HFF-Myc (cell line): ENCODE results near the gene SPATA24.
"Not testable (repeated sequence)": the region's sequence is repeated elsewhere in the genome, so short reads cannot be mapped to it uniquely, and the experiment has no call there.

ENCODE experiments used
- DNase-seq: peaks from one replicate; pipeline ENCODE4 v3.0.0-alpha.2; 2011; ENCODE audit warnings: low read depth; ENCODE audit errors: extremely low read depth
- H3K4me3 ChIP-seq: replicated peaks from 2 replicates; pipeline ENCODE4 v1.5.1; 2011; ENCODE audit warnings: low read depth, mild to moderate bottlenecking, control low read depth, low read length
- TF ChIP-seq, protein P1 (sequence below): IDR thresholded peaks from 2 replicates; pipeline ENCODE4 v1.5.1; 2012; ENCODE audit warnings: mild to moderate bottlenecking, low read depth, low read length, control low read depth; ENCODE audit errors: missing control alignments

SPATA24 gene

DNA sequence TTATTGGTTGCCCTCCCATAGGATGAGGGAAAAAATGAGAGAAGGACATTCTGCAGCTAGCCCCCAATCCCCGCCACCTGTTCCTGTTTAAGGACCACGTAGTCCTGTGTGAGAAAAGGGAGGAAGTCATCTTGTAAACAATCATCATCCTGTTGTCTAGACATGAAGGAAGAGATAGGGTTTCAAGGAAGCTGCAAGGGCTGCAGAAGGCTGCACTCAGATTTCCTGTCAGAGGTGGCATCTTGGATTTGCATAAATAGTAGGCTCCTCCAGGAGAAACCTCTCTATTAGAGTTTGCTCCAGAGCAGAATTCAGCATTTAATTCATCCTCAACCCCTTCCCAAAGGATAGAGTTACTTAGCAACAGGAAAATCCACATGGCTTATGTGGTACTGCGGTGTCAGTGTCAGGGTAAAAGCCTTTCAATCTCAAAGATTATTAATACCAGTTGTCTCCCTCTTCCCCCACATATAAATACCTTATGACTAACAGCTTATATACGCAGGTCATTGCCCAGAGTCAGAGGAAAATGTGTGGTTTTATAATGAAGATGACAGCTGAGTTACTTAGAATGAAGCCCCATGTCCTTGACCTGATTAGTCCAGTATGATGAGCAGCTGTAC lies 40.1 kb upstream of the SPATA24 start:
- TF ChIP-seq, protein P1, sequence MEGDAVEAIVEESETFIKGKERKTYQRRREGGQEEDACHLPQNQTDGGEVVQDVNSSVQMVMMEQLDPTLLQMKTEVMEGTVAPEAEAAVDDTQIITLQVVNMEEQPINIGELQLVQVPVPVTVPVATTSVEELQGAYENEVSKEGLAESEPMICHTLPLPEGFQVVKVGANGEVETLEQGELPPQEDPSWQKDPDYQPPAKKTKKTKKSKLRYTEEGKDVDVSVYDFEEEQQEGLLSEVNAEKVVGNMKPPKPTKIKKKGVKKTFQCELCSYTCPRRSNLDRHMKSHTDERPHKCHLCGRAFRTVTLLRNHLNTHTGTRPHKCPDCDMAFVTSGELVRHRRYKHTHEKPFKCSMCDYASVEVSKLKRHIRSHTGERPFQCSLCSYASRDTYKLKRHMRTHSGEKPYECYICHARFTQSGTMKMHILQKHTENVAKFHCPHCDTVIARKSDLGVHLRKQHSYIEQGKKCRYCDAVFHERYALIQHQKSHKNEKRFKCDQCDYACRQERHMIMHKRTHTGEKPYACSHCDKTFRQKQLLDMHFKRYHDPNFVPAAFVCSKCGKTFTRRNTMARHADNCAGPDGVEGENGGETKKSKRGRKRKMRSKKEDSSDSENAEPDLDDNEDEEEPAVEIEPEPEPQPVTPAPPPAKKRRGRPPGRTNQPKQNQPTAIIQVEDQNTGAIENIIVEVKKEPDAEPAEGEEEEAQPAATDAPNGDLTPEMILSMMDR: no peak
- DNase-seq: peak; percentile 90
- no peak overlapping the region for H3K4me3 ChIP-seq

DNA sequence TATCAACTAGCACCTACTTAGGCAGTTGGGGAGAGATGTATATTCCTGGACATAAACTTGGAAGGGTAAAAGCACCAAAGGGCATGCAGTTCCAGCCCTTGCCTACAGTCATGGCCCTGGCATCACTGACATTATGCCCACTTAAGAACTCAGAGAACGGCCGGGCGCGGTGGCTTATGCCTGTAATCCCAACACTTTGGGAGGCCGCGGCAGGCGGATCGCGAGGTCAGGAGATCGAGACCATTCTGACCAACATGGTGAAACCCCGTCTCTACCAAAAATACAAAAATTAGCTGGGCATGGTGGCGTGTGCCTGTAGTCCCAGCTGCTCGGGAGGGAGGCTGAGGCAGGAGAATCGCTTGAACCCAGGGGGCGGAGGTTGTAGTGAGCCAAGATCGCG lies 36.5 kb upstream of the SPATA24 start:
- not testable (repeated sequence) for H3K4me3 ChIP-seq, DNase-seq

DNA sequence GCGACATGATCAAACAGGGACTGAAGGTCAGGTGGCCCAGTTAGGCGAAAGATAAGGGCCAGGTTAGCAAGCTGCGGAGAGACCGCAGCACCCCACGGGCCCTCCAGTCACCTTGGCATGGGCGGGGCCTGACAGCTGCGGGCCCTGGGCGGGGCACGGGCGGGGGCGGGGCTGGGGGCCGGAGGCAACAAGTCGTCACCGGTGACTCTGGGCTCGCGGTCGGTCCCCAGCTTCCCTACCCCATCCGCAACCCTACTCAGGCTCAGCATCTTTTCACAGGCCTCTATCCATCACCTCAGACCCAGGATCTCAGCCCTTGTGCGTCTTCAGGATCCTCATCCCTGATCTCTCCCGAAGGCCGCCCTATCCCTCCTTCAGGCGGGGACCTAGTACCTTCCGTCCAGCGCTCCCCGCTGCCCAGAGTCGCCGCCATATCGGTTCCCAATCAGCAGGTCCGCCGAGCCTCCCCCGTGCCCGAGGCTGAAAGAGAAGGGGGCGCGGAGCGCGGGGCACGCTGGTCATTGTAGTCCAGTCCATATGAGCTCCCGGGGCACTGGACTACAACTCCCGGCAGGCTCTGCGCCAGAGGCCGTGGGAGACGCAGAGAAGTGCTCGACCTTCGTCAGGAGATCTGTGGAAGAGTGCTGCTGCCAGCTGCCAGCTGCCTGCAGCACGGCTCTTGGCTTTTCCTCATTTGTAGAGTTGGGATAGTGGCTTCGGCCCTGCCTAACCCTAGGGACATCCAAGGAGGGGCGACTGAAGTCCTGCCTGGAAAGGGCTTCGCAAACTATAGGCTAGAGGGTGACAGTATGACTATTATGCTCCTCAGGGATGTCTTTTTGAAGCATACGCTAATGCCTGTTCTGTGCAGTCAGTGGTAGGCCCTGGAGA lies 35.4 kb upstream of the SPATA24 start, which contains the start of gene DNAJC18:
Gene DNAJC18 (minus strand): TSS at position 513 of the 891 bp plus-strand sequence. CDS start 80 bp downstream, at position 433.
- H3K4me3 ChIP-seq: peak within 1 kb of the TSS; percentile 66
- TF ChIP-seq, protein P1: no peak
- DNase-seq: peak; percentile 65

DNA sequence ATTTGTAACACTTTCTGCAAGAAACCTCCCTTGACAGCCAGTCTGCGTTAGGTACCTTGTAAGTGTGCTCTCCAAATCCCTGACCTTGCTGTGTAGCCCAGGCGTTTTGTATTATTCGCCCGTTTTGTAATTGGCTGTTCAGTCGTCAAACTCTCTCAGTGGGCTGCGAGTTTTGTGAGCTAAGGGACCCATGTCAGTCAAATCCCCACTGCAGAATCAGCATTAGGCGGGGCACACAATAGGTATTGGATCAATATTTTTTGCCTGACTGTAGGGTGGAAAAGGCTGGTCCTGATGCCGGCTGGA lies 34.8 kb upstream of the SPATA24 start:
- H3K4me3 ChIP-seq: peak overlapping the region; percentile 66
- no peak for DNase-seq
- TF ChIP-seq, protein P1: no peak

DNA sequence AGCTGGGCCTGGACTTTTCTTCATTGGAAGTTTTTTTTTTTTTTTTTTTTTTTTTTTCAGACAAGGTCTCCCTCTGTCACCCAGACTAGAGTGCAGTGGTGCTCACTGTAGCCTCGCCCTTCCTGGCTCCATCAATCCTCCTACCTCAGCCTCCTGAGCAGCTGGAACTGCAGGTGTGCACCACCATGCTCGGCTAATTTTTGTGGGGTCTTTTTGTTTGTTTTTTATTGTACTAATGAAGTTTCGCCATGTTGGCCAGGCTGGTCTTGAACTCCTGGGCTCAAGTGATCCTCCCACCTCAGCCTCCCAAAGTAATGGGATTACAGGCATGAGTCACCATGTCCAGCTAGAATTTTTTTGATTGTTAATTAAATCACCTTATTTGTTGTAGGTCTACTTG lies 31.8 kb upstream of the SPATA24 start:
- H3K4me3 ChIP-seq: no peak overlapping the region
- TF ChIP-seq, protein P1: no peak
- no peak for DNase-seq

DNA sequence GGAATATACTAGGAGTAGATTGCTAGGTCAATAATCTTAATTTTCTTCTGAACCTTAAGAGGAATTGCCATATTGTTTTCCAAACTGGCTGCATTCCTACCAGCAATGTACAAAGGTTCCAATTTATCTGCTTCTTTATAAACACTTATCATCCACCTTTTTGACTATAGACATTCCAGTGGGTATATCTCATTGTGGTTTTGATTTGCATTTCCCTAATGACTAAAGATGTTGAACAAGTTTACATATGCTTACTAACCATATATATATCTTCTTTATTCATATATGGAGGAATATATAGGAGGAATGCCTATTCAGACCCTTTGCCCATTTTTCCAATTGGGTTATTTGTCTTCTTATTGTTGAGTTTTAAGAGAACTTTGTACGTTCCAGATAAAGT lies 27.8 kb upstream of the SPATA24 start:
- DNase-seq: no peak
- no peak overlapping the region for H3K4me3 ChIP-seq
- TF ChIP-seq, protein P1: no peak

DNA sequence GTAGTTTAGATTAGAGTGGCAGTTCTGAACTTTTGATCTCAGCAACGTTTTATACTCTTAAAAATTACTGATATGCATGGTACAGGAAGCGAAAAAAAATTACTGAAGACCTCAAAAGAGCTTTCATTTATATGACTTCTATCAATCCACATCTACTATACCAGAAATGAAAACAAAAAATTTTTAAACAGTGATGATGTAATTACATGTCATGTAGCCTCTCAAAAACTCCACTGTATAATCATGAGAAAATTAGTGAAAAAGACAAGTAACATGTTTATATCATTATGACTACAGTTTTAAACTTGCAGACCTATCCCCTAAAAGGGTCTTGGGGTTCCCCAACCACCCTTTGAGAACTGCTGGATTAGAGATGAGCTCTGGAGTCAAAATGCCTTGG lies 26.1 kb upstream of the SPATA24 start:
- TF ChIP-seq, protein P1: no peak
- no peak for DNase-seq
- no peak overlapping the region for H3K4me3 ChIP-seq
